K562 (cell line): Measurements from ENCODE around the gene CEND1. TPM values are rescaled to one million over a fixed set of nuclear protein-coding genes. Genes with fewer than 3 reads are reported as not detected.
A peak's percentile ranks its signal among the peaks of the same experiment; 100 is the strongest.

ENCODE experiments used
- ATAC-seq: fragments of 200-7000 bp; cut with Tn5 transposase; 3 replicates; pipeline ENCODE4 v1.9.1; 2020; ENCODE audit warnings: moderate library complexity
- BruUV-seq: library from RNA; stranded (reverse); fragments of 400-500 nt; replicated peaks from 2 replicates; lab custom pipeline; 2021; lab: Mats Ljungman, UMichigan
- CTCF ChIA-PET: fragments of 300-600 bp; formaldehyde crosslinking; extraction: SDS; loops from one replicate; lab custom pipeline; 2021; ENCODE audit warnings: low intra/inter-chr PET ratio; lab: Yijun Ruan, JAX
- POLR2A ChIA-PET: fragments of 300-600, 350-650 bp; sonication (Branson Sonifier 250); formaldehyde crosslinking; extraction: SDS; loops from one replicate; lab custom pipeline; 2021; ENCODE audit warnings: antibody characterized with exemption, inconsistent platforms; lab: Yijun Ruan, JAX
- DNase-seq, 4 experiments: peaks; one replicate each; pipeline versions ENCODE4 v3.0.0 to v3.0.0-alpha.2; 2011 to 2018; ENCODE audit warnings: low spot score in 3 of 4, mixed read lengths in 3 of 4; ENCODE audit errors: extremely low read depth in 1 of 4
- FAIRE-seq: peaks from 2 replicates; lab custom pipeline; 2011; peaks lifted over from hg19 to GRCh38; lab: Jason Lieb, UNC
- H2AFZ ChIP-seq: 2 replicates; pipeline ENCODE4 v1.6.0; 2011; ENCODE audit warnings: low read depth, low read length, control low read depth, inconsistent platforms
- H3K27ac ChIP-seq: fragments of 200-600 bp; 3 replicates; pipeline ENCODE4 v1.8.0; 2011; ENCODE audit warnings: low read depth, mild to moderate bottlenecking, control low read depth, inconsistent platforms, low read length, moderate library complexity, mixed read lengths; ENCODE audit errors: extremely low read depth
- H3K27me3 ChIP-seq, 2 experiments: fragments of 300-600 bp in 1 of 2; 2 replicates in 1 of 2; 3 replicates in 1 of 2; pipeline versions ENCODE4 v1.6.0 to v1.8.0; 2011; ENCODE audit warnings: inconsistent platforms in 2 of 2, low read length in 2 of 2, mild to moderate bottlenecking in 1 of 2, mixed read lengths in 1 of 2, moderate library complexity in 1 of 2; ENCODE audit not compliant: control insufficient read depth in 2 of 2, insufficient read depth in 2 of 2
- H3K36me3 ChIP-seq: fragments of 300-600 bp; 3 replicates; pipeline ENCODE4 v1.8.0; 2011; ENCODE audit warnings: mild to moderate bottlenecking, low read length, inconsistent platforms; ENCODE audit not compliant: control insufficient read depth, insufficient read depth
- H3K4me1 ChIP-seq, 2 experiments: fragments of 200-600 bp in 1 of 2; replicated peaks in 1 of 2; 2 replicates in 1 of 2; 3 replicates in 1 of 2; pipeline versions ENCODE4 v1.5.1 to v1.8.0; 2011; ENCODE audit warnings: inconsistent platforms in 2 of 2, low read length in 2 of 2, mild to moderate bottlenecking in 1 of 2, mixed read lengths in 1 of 2, moderate library complexity in 1 of 2; ENCODE audit not compliant: control insufficient read depth in 2 of 2, insufficient read depth in 2 of 2
- H3K4me2 ChIP-seq: 2 replicates; pipeline ENCODE4 v1.6.1; 2011; ENCODE audit warnings: low read length, control low read depth, inconsistent platforms, mixed read lengths; ENCODE audit not compliant: insufficient read depth
- H3K4me3 ChIP-seq: fragments of 200-600 bp; sonication (generic), shearing (Covaris generic); 2 replicates; pipeline ENCODE4 v1.5.1; 2016; ENCODE audit warnings: control low read depth, inconsistent platforms
- H3K79me2 ChIP-seq: fragments of 200-600 bp; 3 replicates; pipeline ENCODE4 v1.8.0; 2011; ENCODE audit warnings: low read length, inconsistent platforms; ENCODE audit not compliant: control insufficient read depth, insufficient read depth
- H3K9ac ChIP-seq, 2 experiments: 2 replicates each; pipeline versions ENCODE4 v1.6.0 to v1.6.1; 2011; ENCODE audit warnings: low read depth in 2 of 2, low read length in 2 of 2, control low read depth in 1 of 2, inconsistent platforms in 1 of 2, mild to moderate bottlenecking in 1 of 2, mixed read lengths in 1 of 2; ENCODE audit not compliant: insufficient read depth in 1 of 2
- H3K9me1 ChIP-seq: one replicate; pipeline ENCODE4 v1.6.0; 2011; ENCODE audit warnings: inconsistent platforms, mild to moderate bottlenecking, low read length, moderate library complexity; ENCODE audit not compliant: control insufficient read depth, insufficient read depth
- H3K9me3 ChIP-seq: replicated peaks from 2 replicates; pipeline ENCODE4 v1.5.1; 2011; ENCODE audit warnings: low read depth, low read length, inconsistent platforms; ENCODE audit not compliant: control insufficient read depth, insufficient read depth
- H4K20me1 ChIP-seq: replicated peaks from 2 replicates; pipeline ENCODE4 v1.6.1; 2011; ENCODE audit warnings: low read length, inconsistent platforms, mixed read lengths; ENCODE audit not compliant: control insufficient read depth, insufficient read depth
- SP2 ChIP-seq: IDR thresholded peaks from 2 replicates; pipeline ENCODE4 v1.6.1; 2011; ENCODE audit warnings: mild to moderate bottlenecking, low read depth, low read length, moderate library complexity; ENCODE audit not compliant: poor library complexity, severe bottlenecking; ENCODE audit errors: extremely low read depth
- WGBS: fragments of 100-300 bp; shearing (Covaris generic); methylation state at CpG from one replicate; pipeline ENCODE4 v1.1.6; 2016; ENCODE audit warnings: low coverage, mixed read lengths; ENCODE audit not compliant: insufficient coverage; ENCODE audit errors: missing lambda C conversion rate; 5-methylcytosine and 5-hydroxymethylcytosine counted together
- in situ Hi-C: fragments of 300-500 bp; cut with MboI; formaldehyde crosslinking; loops from 4 replicates; pipeline ENCODE4 v1.15.0; 2018; ENCODE audit warnings: inconsistent platforms, mixed read lengths
- intact Hi-C: fragments of 100-400 bp; cut with micrococcal nuclease; formaldehyde crosslinking; loops from 2 replicates; pipeline ENCODE4 v1.14.2; 2022
- polyA plus RNA-seq, 8 experiments: library from polyadenylated mRNA; depleted of rRNA in 4 of 8; stranded (reverse) in 5 of 8; unstranded in 3 of 8; fragments of >200 nt; fragmentation: Nextera tagmentation in 2 of 8; fragmentation: Illumina TruSeq in 1 of 8; extraction: Ambion mirVana in 2 of 8; extraction: Trizol in 1 of 8; gene quantifications; 2 replicates each; pipeline versions ENCODE4 v1.2.1 to v1.2.3, GENCODE V29; 2011 to 2014; ENCODE audit warnings: inconsistent platforms in 1 of 8, missing spikeins in 1 of 8
- small RNA-seq: library from RNA; depleted of rRNA; stranded (forward); fragments of <200 nt; gene quantifications from one replicate; pipeline ENCODE3, GENCODE V24; 2014
- total RNA-seq, 7 experiments: library from RNA; depleted of rRNA in 6 of 7; stranded (reverse); fragments of >200 nt in 6 of 7; fragmentation: Illumina TruSeq in 2 of 7; extraction: Trizol in 2 of 7; gene quantifications; 2 replicates each; pipeline versions ENCODE4 v1.2.1 to v1.2.3, GENCODE V29; 2011 to 2021; ENCODE audit warnings: low replicate concordance in 1 of 7
- TF ChIP-seq, protein P1 (sequence below): sonication (generic); formaldehyde crosslinking; IDR thresholded peaks from 2 replicates; pipeline ENCODE4 v1.8.0; 2022; ENCODE audit warnings: missing genetic modification reagents, mild to moderate bottlenecking, moderate library complexity, borderline replicate concordance

The CEND1 gene
- total and polyA plus RNA-seq, 9 of the 15 experiments (the other 6 are each of a cell fraction or from before 2014, with no cell fraction given) = 0.13 to 0.18 (median 0.16) TPM; not detected in 6

DNA sequence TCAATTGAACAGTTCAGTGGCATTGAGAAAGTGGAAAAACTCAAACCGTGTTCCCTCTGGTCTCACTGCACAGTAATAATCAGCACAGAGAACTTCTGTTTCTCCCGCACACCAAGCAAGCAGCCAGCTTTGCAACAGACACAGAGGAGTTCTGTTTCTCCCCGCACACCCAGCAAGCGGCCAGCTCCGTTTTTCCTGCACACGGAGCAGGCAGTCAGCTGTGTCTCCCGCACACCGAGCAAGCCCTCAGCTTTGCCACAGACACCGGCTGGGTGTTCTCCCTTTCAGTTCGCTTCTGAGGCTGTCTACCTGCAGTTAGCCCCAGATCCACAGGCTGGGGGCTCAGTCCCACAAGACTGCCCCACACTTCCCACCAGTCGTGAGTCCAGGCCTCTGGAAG is 52.5 kb downstream of the CEND1 start:
- Histone ChIP-seq H3K9ac (peak overlapping the region; percentile 36 to 84; a peak in 3 of 4 replicates), H4K20me1 (no peaks in the 10 kb centered on the region), H3K4me3 (no peak overlapping the region), H3K9me3 (no peaks in the 10 kb centered on the region), H3K27ac (no peak overlapping the region), H2AFZ (peak overlapping the region; percentile 80), H3K27me3 (no peaks in the 10 kb centered on the region), H3K4me1 (peaks cover 10 to 23% of the 10 kb centered on the region in 2 experiments; a peak in 4 of 5 replicates), H3K9me1 (peaks cover under 1% of the 10 kb centered on the region), H3K36me3 (no peaks in the 10 kb centered on the region), H3K79me2 (no peaks in the 10 kb centered on the region), H3K4me2 (peak overlapping the region; percentile 27; the same call in 1 of the 2 replicates)
- BruUV-seq = no TSS peak
- intact Hi-C loops = no loop called here
- CTCF ChIA-PET = no interaction called here
- no peak for TF ChIP-seq SP2
- TF ChIP-seq, protein P1, sequence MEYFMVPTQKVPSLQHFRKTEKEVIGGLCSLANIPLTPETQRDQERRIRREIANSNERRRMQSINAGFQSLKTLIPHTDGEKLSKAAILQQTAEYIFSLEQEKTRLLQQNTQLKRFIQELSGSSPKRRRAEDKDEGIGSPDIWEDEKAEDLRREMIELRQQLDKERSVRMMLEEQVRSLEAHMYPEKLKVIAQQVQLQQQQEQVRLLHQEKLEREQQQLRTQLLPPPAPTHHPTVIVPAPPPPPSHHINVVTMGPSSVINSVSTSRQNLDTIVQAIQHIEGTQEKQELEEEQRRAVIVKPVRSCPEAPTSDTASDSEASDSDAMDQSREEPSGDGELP = peak; percentile 35; the same call in 1 of the 2 replicates
- POLR2A ChIA-PET = interaction anchor here (1.2 to 2.8 kb wide), 3 partner anchors 9 to 11 kb away, joined by 3 to 14 read pairs (median 7); partner anchors contain the start of gene TALDO1
- peak in 1 of 4 experiments; percentile 4 for DNase-seq
- ATAC-seq = peak; percentile 38
- in situ Hi-C loops = no loop called here
- WGBS = 48% methylated on average over 11 of the region's 11 CpGs
- no peak for FAIRE-seq

Small RNAs within 50 kb of the gene (small RNA-seq; reads per million reads assigned to genes)
- not detected for gene SNORA52

Other genes with a start within 250 kb of the CEND1 start
Only the 7 nearest of the 23 such genes appear.
- 507 and 536 TPM in 2 replicates for gene TALDO1, start 42.6 kb downstream of the CEND1 start, total RNA-seq (2014; rRNA removed)
- gene TALDO1, start 42.6 kb downstream of the CEND1 start, total RNA-seq (2014; rRNA removed; fragmentation: Illumina TruSeq; extraction: Trizol) = 228 and 260 TPM in 2 replicates
- 413 and 441 TPM in 2 replicates for gene TALDO1, start 42.6 kb downstream of the CEND1 start, total RNA-seq (2015; rRNA removed; fragmentation: Illumina TruSeq; extraction: Trizol)
- 541 and 595 TPM in 2 replicates for gene TALDO1, start 42.6 kb downstream of the CEND1 start, total RNA-seq (2021)
- 416 and 427 TPM in 2 replicates for gene TALDO1, start 42.6 kb downstream of the CEND1 start, polyA plus RNA-seq (2011; rRNA removed)
- gene TALDO1, start 42.6 kb downstream of the CEND1 start, polyA plus RNA-seq (2014; fragmentation: Illumina TruSeq; extraction: Trizol) = 400 and 436 TPM in 2 replicates
- gene TALDO1, start 42.6 kb downstream of the CEND1 start, polyA plus RNA-seq (2014; fragmentation: Nextera tagmentation; extraction: Ambion mirVana) = 100 to 1,000 TPM; 328 to 492 TPM
- gene TALDO1, start 42.6 kb downstream of the CEND1 start, polyA plus RNA-seq (2014; rRNA removed) = 520 and 521 TPM in 2 replicates
- gene GATD1, start 12.6 kb downstream of the CEND1 start, total RNA-seq (2014; rRNA removed) = 50.8 and 50.9 TPM in 2 replicates
- gene GATD1, start 12.6 kb downstream of the CEND1 start, total RNA-seq (2014; rRNA removed; fragmentation: Illumina TruSeq; extraction: Trizol) = 13.5 and 17.1 TPM in 2 replicates
- 45.4 and 49.5 TPM in 2 replicates for gene GATD1, start 12.6 kb downstream of the CEND1 start, total RNA-seq (2015; rRNA removed; fragmentation: Illumina TruSeq; extraction: Trizol)
- gene GATD1, start 12.6 kb downstream of the CEND1 start, total RNA-seq (2021) = 105 and 118 TPM in 2 replicates
- gene GATD1, start 12.6 kb downstream of the CEND1 start, polyA plus RNA-seq (2011; rRNA removed) = 35.8 and 58.6 TPM in 2 replicates
- gene GATD1, start 12.6 kb downstream of the CEND1 start, polyA plus RNA-seq (2014; fragmentation: Illumina TruSeq; extraction: Trizol) = 36.9 and 78.5 TPM in 2 replicates
- gene GATD1, start 12.6 kb downstream of the CEND1 start, polyA plus RNA-seq (2014; fragmentation: Nextera tagmentation; extraction: Ambion mirVana) = 1 to 10 TPM; 2.8 to 3.3 TPM
- 144 TPM in 2 replicates for gene GATD1, start 12.6 kb downstream of the CEND1 start, polyA plus RNA-seq (2014; rRNA removed)
- 17.0 and 21.5 TPM in 2 replicates for gene SLC25A22, start 8.2 kb upstream of the CEND1 start, total RNA-seq (2014; rRNA removed)
- 2.5 and 3.0 TPM in 2 replicates for gene SLC25A22, start 8.2 kb upstream of the CEND1 start, total RNA-seq (2014; rRNA removed; fragmentation: Illumina TruSeq; extraction: Trizol)
- gene SLC25A22, start 8.2 kb upstream of the CEND1 start, total RNA-seq (2015; rRNA removed; fragmentation: Illumina TruSeq; extraction: Trizol) = 11.4 and 11.8 TPM in 2 replicates
- gene SLC25A22, start 8.2 kb upstream of the CEND1 start, total RNA-seq (2021) = 54.7 and 55.4 TPM in 2 replicates
- 9.3 and 32.2 TPM in 2 replicates for gene SLC25A22, start 8.2 kb upstream of the CEND1 start, polyA plus RNA-seq (2011; rRNA removed)
- gene SLC25A22, start 8.2 kb upstream of the CEND1 start, polyA plus RNA-seq (2014; fragmentation: Illumina TruSeq; extraction: Trizol) = 15.0 and 37.3 TPM in 2 replicates
- gene SLC25A22, start 8.2 kb upstream of the CEND1 start, polyA plus RNA-seq (2014; fragmentation: Nextera tagmentation; extraction: Ambion mirVana) = under 1 TPM; 0.41 to 0.44 TPM
- gene SLC25A22, start 8.2 kb upstream of the CEND1 start, polyA plus RNA-seq (2014; rRNA removed) = 30.0 and 32.8 TPM in 2 replicates
- gene PIDD1, start 15.1 kb upstream of the CEND1 start, total RNA-seq (2014; rRNA removed) = 13.2 and 18.7 TPM in 2 replicates
- 0.95 and 1.0 TPM in 2 replicates for gene PIDD1, start 15.1 kb upstream of the CEND1 start, total RNA-seq (2014; rRNA removed; fragmentation: Illumina TruSeq; extraction: Trizol)
- 7.3 and 7.6 TPM in 2 replicates for gene PIDD1, start 15.1 kb upstream of the CEND1 start, total RNA-seq (2015; rRNA removed; fragmentation: Illumina TruSeq; extraction: Trizol)
- gene PIDD1, start 15.1 kb upstream of the CEND1 start, total RNA-seq (2021) = 31.3 and 32.1 TPM in 2 replicates
- 8.5 and 20.7 TPM in 2 replicates for gene PIDD1, start 15.1 kb upstream of the CEND1 start, polyA plus RNA-seq (2011; rRNA removed)
- gene PIDD1, start 15.1 kb upstream of the CEND1 start, polyA plus RNA-seq (2014; fragmentation: Illumina TruSeq; extraction: Trizol) = 3.0 and 11.1 TPM in 2 replicates
- under 1 TPM; 0.32 to 0.36 TPM for gene PIDD1, start 15.1 kb upstream of the CEND1 start, polyA plus RNA-seq (2014; fragmentation: Nextera tagmentation; extraction: Ambion mirVana)
- gene PIDD1, start 15.1 kb upstream of the CEND1 start, polyA plus RNA-seq (2014; rRNA removed) = 47.5 and 52.7 TPM in 2 replicates
- gene RPLP2, start 19.9 kb upstream of the CEND1 start, total RNA-seq (2014; rRNA removed) = 1,805 and 1,933 TPM in 2 replicates
- gene RPLP2, start 19.9 kb upstream of the CEND1 start, total RNA-seq (2014; rRNA removed; fragmentation: Illumina TruSeq; extraction: Trizol) = 1,134 and 1,237 TPM in 2 replicates
- 1,326 and 1,329 TPM in 2 replicates for gene RPLP2, start 19.9 kb upstream of the CEND1 start, total RNA-seq (2015; rRNA removed; fragmentation: Illumina TruSeq; extraction: Trizol)
- gene RPLP2, start 19.9 kb upstream of the CEND1 start, total RNA-seq (2021) = 3,807 and 3,932 TPM in 2 replicates
- gene RPLP2, start 19.9 kb upstream of the CEND1 start, polyA plus RNA-seq (2011; rRNA removed) = 687 and 817 TPM in 2 replicates
- gene RPLP2, start 19.9 kb upstream of the CEND1 start, polyA plus RNA-seq (2014; fragmentation: Illumina TruSeq; extraction: Trizol) = 528 and 867 TPM in 2 replicates
- 1,000 to 10,000 TPM; 1,853 to 1,893 TPM for gene RPLP2, start 19.9 kb upstream of the CEND1 start, polyA plus RNA-seq (2014; fragmentation: Nextera tagmentation; extraction: Ambion mirVana)
- gene RPLP2, start 19.9 kb upstream of the CEND1 start, polyA plus RNA-seq (2014; rRNA removed) = 1,548 and 1,633 TPM in 2 replicates
- gene PNPLA2, start 28.8 kb upstream of the CEND1 start, total RNA-seq (2014; rRNA removed) = 22.2 and 32.0 TPM in 2 replicates
- gene PNPLA2, start 28.8 kb upstream of the CEND1 start, total RNA-seq (2014; rRNA removed; fragmentation: Illumina TruSeq; extraction: Trizol) = 3.6 and 5.0 TPM in 2 replicates
- gene PNPLA2, start 28.8 kb upstream of the CEND1 start, total RNA-seq (2015; rRNA removed; fragmentation: Illumina TruSeq; extraction: Trizol) = 8.4 and 9.0 TPM in 2 replicates
- 87.1 and 87.5 TPM in 2 replicates for gene PNPLA2, start 28.8 kb upstream of the CEND1 start, total RNA-seq (2021)
- gene PNPLA2, start 28.8 kb upstream of the CEND1 start, polyA plus RNA-seq (2011; rRNA removed) = 6.9 and 29.3 TPM in 2 replicates
- 21.4 and 37.1 TPM in 2 replicates for gene PNPLA2, start 28.8 kb upstream of the CEND1 start, polyA plus RNA-seq (2014; fragmentation: Illumina TruSeq; extraction: Trizol)
- under 1 TPM; 0.39 TPM for gene PNPLA2, start 28.8 kb upstream of the CEND1 start, polyA plus RNA-seq (2014; fragmentation: Nextera tagmentation; extraction: Ambion mirVana)
- gene PNPLA2, start 28.8 kb upstream of the CEND1 start, polyA plus RNA-seq (2014; rRNA removed) = 36.4 and 49.4 TPM in 2 replicates
- 19.7 and 21.9 TPM in 2 replicates for gene CRACR2B, start 37.8 kb upstream of the CEND1 start, total RNA-seq (2014; rRNA removed)
- gene CRACR2B, start 37.8 kb upstream of the CEND1 start, total RNA-seq (2014; rRNA removed; fragmentation: Illumina TruSeq; extraction: Trizol) = 0.86 and 2.3 TPM in 2 replicates
- 5.8 and 6.0 TPM in 2 replicates for gene CRACR2B, start 37.8 kb upstream of the CEND1 start, total RNA-seq (2015; rRNA removed; fragmentation: Illumina TruSeq; extraction: Trizol)
- 29.0 and 35.7 TPM in 2 replicates for gene CRACR2B, start 37.8 kb upstream of the CEND1 start, total RNA-seq (2021)
- gene CRACR2B, start 37.8 kb upstream of the CEND1 start, polyA plus RNA-seq (2011; rRNA removed) = 5.7 and 15.1 TPM in 2 replicates
- gene CRACR2B, start 37.8 kb upstream of the CEND1 start, polyA plus RNA-seq (2014; fragmentation: Illumina TruSeq; extraction: Trizol) = 7.2 and 13.1 TPM in 2 replicates
- under 1 TPM; 0.10 to 0.13 TPM for gene CRACR2B, start 37.8 kb upstream of the CEND1 start, polyA plus RNA-seq (2014; fragmentation: Nextera tagmentation; extraction: Ambion mirVana)
- gene CRACR2B, start 37.8 kb upstream of the CEND1 start, polyA plus RNA-seq (2014; rRNA removed) = 40.7 and 51.0 TPM in 2 replicates